MCF 10A (cell line): ENCODE data around the gene IFITM5. TPM values are rescaled to one million over a fixed set of nuclear protein-coding genes. Genes with fewer than 3 reads are reported as not detected.
"Not testable (repeated sequence)": the region's sequence is repeated elsewhere in the genome, so short reads cannot be mapped to it uniquely, and the experiment has no call there.

ENCODE experiments used
- BruUV-seq: library from RNA; stranded (reverse); fragments of 400-500 nt; replicated peaks from 2 replicates; lab custom pipeline; 2021; lab: Mats Ljungman, UMichigan
- CTCF ChIA-PET: fragments of 300-600 bp; sonication (Branson Sonifier 250); formaldehyde crosslinking; extraction: SDS; loops from one replicate; lab custom pipeline; 2021; ENCODE audit warnings: antibody characterized with exemption, inconsistent platforms; lab: Yijun Ruan, JAX
- POLR2A ChIA-PET: fragments of 300-600, 350-650 bp; sonication (Branson Sonifier 250); formaldehyde crosslinking; extraction: SDS; loops from one replicate; lab custom pipeline; 2020; ENCODE audit warnings: antibody characterized with exemption, inconsistent platforms; lab: Yijun Ruan, JAX
- DNase-seq: peaks from one replicate; pipeline ENCODE4 v3.0.0-alpha.2; 2018; ENCODE audit not compliant: unreplicated experiment
- H3K27ac Mint-ChIP-seq: one replicate; pipeline ENCODE4 v1.8.0; 2022; ENCODE audit warnings: mild to moderate bottlenecking, low read depth, mixed read lengths; ENCODE audit not compliant: unreplicated experiment
- H3K27me3 Mint-ChIP-seq: one replicate; pipeline ENCODE4 v1.8.0; 2022; ENCODE audit warnings: mixed read lengths; ENCODE audit not compliant: insufficient read depth, unreplicated experiment
- H3K36me3 Mint-ChIP-seq: one replicate; pipeline ENCODE4 v1.8.0; 2022; ENCODE audit warnings: mild to moderate bottlenecking, moderate library complexity, mixed read lengths; ENCODE audit not compliant: insufficient read depth, unreplicated experiment
- H3K4me1 Mint-ChIP-seq: one replicate; pipeline ENCODE4 v1.8.0; 2022; ENCODE audit warnings: mixed read lengths; ENCODE audit not compliant: insufficient read depth, unreplicated experiment
- H3K4me3 Mint-ChIP-seq: one replicate; pipeline ENCODE4 v1.8.0; 2022; ENCODE audit warnings: mild to moderate bottlenecking, moderate library complexity, mixed read lengths; ENCODE audit not compliant: unreplicated experiment
- H3K9me3 Mint-ChIP-seq: one replicate; pipeline ENCODE4 v1.8.0; 2022; ENCODE audit warnings: mixed read lengths; ENCODE audit not compliant: unreplicated experiment
- intact Hi-C: fragments of 100-400 bp; cut with micrococcal nuclease; formaldehyde crosslinking; loops from 2 replicates; pipeline ENCODE4 v1.14.1; 2022
- total RNA-seq: library from RNA; stranded (reverse); gene quantifications from 2 replicates; pipeline ENCODE4 v1.2.3, GENCODE V29; 2022
- TF ChIP-seq, protein P1 (sequence below): fragments of 200-600 bp; IDR thresholded peaks from one replicate; pipeline ENCODE4 v1.8.0; 2022; ENCODE audit warnings: antibody characterized with exemption, mild to moderate bottlenecking; ENCODE audit not compliant: unreplicated experiment

IFITM5 gene
- total RNA-seq, 1 experiment from 2014 or later, result not detected

DNA sequence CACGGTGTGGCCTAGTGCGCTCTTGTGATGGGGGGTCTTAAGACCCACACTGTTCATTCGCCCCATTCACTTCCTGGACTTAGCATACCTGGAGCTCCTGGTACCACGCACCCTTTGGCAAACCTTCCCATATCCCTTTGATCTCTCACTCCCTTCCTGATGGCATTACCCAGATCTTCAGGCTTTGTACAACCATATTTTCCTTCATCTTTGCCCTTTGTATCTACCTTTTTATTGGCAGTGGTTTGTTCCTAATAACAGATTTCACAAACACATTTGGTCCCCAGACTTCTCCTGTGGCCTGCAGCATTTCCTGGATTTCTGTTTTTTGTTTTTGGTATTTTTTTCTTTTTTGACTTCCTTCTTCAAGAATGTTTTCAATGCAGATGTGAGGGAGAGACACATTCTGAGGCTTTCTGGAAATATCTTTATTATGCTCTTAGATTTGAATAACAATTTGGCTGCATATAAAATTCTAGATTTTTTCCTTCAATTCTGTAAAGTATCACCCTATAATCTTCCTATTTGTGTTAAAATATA lies 37.4 kb upstream of the IFITM5 start:
- H3K9me3 Mint-ChIP-seq, result no peaks in the 10 kb centered on the region
- no peak overlapping the region for H3K27ac Mint-ChIP-seq
- BruUV-seq, result no TSS peak
- H3K4me1 Mint-ChIP-seq, result no peaks in the 10 kb centered on the region
- ChIA-PET CTCF (interaction anchor here (0.6 kb wide), 1 partner anchor 19 kb away, joined by 3 read pairs; no protein-coding TSS in a partner anchor), POLR2A (no interaction called here)
- no peak for DNase-seq
- H3K36me3 Mint-ChIP-seq, result no peaks in the 10 kb centered on the region
- TF ChIP-seq, protein P1, sequence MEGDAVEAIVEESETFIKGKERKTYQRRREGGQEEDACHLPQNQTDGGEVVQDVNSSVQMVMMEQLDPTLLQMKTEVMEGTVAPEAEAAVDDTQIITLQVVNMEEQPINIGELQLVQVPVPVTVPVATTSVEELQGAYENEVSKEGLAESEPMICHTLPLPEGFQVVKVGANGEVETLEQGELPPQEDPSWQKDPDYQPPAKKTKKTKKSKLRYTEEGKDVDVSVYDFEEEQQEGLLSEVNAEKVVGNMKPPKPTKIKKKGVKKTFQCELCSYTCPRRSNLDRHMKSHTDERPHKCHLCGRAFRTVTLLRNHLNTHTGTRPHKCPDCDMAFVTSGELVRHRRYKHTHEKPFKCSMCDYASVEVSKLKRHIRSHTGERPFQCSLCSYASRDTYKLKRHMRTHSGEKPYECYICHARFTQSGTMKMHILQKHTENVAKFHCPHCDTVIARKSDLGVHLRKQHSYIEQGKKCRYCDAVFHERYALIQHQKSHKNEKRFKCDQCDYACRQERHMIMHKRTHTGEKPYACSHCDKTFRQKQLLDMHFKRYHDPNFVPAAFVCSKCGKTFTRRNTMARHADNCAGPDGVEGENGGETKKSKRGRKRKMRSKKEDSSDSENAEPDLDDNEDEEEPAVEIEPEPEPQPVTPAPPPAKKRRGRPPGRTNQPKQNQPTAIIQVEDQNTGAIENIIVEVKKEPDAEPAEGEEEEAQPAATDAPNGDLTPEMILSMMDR, result no peak
- H3K4me3 Mint-ChIP-seq, result no peak overlapping the region
- H3K27me3 Mint-ChIP-seq, result peaks cover 17% of the 10 kb centered on the region
- intact Hi-C loops, result no loop called here

DNA sequence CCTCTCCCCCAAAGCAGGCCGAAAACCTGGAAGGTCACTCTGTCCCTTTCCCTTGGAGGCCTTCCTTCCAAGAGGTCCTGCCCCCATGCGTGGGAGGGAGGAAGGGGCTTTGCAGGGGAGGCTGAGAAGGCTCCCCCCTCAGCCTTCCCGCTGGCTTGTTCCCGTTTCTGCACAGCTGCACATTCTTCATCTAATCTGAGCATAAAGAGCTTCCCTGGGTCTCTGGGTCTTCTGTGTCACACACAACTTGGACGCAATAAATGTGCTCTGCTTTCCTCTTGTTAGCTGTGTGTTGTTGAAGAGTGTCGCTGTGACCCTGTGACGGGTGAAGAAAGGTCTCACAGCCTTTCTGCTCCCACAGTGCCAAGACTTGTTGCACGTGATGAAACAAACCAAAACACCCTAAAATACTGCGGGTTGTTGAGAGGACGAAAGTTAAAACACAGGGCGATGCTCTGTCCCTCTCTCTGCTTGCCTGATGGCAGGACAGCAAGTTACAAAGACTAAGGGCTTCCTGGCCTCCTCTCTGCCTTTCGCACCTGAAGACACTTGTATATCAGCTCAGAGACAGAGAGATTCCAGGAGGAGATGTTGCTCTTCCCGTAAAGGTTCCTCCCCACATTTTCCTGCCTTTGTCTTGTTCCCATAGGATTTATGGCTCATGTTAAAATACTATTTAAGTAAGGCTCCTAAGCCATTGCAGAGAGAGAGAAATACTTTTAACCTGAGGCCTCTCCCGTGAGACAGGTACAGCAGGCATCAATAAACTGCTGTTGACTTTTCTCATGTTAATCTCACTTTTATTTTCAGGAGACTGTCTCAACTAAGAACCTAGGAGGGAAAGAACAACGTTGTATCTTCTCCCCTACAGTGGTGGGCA lies 36.7 kb upstream of the IFITM5 start:
- intact Hi-C loops, result no loop called here
- no peak overlapping the region for H3K4me3 Mint-ChIP-seq
- BruUV-seq, result no TSS peak
- peaks cover 10% of the 10 kb centered on the region for H3K27me3 Mint-ChIP-seq
- no peaks in the 10 kb centered on the region for H3K36me3 Mint-ChIP-seq
- H3K4me1 Mint-ChIP-seq, result no peaks in the 10 kb centered on the region
- DNase-seq, result no peak
- CTCF ChIA-PET, result no interaction called here
- H3K27ac Mint-ChIP-seq, result no peak overlapping the region
- H3K9me3 Mint-ChIP-seq, result no peaks in the 10 kb centered on the region
- POLR2A ChIA-PET, result no interaction called here
- TF ChIP-seq, protein P1, result no peak

DNA sequence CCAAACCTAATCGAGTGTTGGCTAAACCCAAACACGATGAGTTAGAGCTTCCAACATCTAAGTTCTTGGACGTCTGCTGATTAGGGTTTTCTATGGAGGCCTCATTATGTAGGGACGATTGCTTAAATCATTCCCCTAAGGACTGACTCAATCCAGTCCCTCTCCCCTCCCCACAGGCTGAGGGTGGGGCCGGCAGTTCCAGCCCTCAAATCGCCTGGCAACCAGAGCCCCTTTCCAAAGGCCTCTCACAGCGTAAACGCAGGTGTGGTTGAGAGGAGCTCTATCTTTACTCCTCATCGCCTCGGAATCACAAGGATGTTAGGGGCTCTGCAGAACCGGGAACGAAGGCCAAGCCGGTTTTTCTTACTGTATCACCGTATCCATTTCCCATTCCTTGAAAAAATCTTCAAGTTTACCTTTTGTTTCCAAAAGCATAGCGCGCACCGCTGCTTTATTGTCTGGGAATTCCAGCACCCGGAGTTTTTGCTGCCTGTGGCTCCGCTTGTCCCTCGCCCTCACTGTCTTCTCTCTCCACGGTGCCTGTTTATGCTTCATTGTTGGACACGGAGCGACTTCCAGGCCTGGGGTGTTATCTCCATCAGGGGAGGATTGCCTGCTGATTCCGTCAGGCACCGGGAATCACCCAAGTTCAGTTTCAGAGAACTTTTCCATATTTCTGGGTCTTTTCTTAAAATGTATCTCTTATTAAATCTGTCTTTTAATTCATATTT lies 35.1 kb upstream of the IFITM5 start:
- Mint-ChIP-seq H3K27me3 (no peaks in the 10 kb centered on the region), H3K4me1 (no peaks in the 10 kb centered on the region), H3K9me3 (no peaks in the 10 kb centered on the region), H3K27ac (no peak overlapping the region), H3K36me3 (no peaks in the 10 kb centered on the region), H3K4me3 (no peak overlapping the region)
- TF ChIP-seq, protein P1, result no peak
- intact Hi-C loops, result no loop called here
- ChIA-PET CTCF (no interaction called here), POLR2A (interaction anchor here (0.6 kb wide), 1 partner anchor 27 kb away, joined by 3 read pairs; the partner anchor contains the start of gene IFITM2)
- DNase-seq, result no peak
- BruUV-seq, result no TSS peak

DNA sequence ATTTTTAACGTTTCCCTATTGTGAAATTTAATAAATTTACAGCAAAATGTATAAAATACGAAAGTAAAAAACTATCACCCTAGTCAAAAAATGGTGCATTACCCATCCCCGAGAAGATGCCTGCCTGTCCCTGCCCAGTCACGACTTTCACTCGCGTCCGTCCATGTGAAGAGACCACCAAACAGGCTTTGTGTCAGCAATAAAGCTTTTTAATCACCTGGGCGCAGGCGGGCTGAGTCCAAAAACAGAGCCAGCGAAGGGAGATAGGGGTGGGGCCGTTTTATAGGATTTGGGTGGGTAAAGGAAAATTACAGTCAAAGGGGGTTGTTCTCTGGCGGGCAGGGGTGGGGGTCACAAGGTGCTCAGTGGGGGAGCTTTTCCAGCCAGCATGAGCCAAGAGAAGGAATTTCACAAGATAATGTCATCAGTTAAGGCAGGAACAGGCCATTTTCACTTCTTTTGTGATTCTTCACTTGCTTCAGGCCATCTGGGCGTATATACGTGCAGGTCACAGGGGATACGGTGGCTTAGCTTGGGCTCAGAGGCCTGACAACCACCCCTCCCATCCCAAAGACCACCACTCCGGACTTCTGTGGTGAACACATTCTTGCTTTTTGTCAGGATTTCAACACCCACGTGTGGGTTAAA lies 34.4 kb upstream of the IFITM5 start:
- intact Hi-C loops, H3K4me1 Mint-ChIP-seq, H3K27me3 Mint-ChIP-seq, H3K36me3 Mint-ChIP-seq, H3K4me3 Mint-ChIP-seq, DNase-seq, H3K27ac Mint-ChIP-seq, H3K9me3 Mint-ChIP-seq, BruUV-seq: not testable (repeated sequence)
- ChIA-PET CTCF (interaction anchor here (0.6 kb wide), 1 partner anchor 47 kb away, joined by 5 read pairs; no protein-coding TSS in a partner anchor), POLR2A (interaction anchor here (0.6 to 0.9 kb wide), 2 partner anchors 26 to 203 kb away, joined by 3 read pairs; partner anchors contain the start of genes IFITM2 and LRRC56)
